Stomach smooth muscle (tissue), 2 donors: Measurements from ENCODE around the gene ZNF627.

Source experiments
- H3K27ac ChIP-seq: one replicate; pipeline ENCODE4 v1.7.0; 2013; ENCODE audit warnings: mild to moderate bottlenecking, low read length, inconsistent platforms
- H3K27me3 ChIP-seq, 2 donors: one replicate each; pipeline ENCODE4 v1.7.0; 2013; ENCODE audit warnings: low read length in 2 of 2; ENCODE audit not compliant: insufficient read depth in 2 of 2, control insufficient read depth in 1 of 2
- H3K36me3 ChIP-seq, 2 donors: one replicate each; pipeline ENCODE4 v1.7.0; 2013; ENCODE audit warnings: low read length in 2 of 2; ENCODE audit not compliant: control insufficient read depth in 2 of 2, insufficient read depth in 2 of 2
- H3K4me1 ChIP-seq: one replicate; pipeline ENCODE4 v1.7.0; 2013; ENCODE audit warnings: low read length; ENCODE audit not compliant: control insufficient read depth, insufficient read depth
- H3K4me3 ChIP-seq, 2 donors: one replicate each; pipeline ENCODE4 v1.7.0; 2013; ENCODE audit warnings: low read length in 2 of 2
- H3K9ac ChIP-seq, 2 donors: one replicate each; pipeline ENCODE4 v1.7.0; 2013; ENCODE audit warnings: low read length in 2 of 2, mild to moderate bottlenecking in 1 of 2
- H3K9me3 ChIP-seq, 2 donors: one replicate each; pipeline ENCODE4 v1.7.0; 2013; ENCODE audit warnings: low read length in 2 of 2; ENCODE audit not compliant: control insufficient read depth in 2 of 2
- donor health status: healthy.
- donor health status: Pancreatic carcinoma.

Gene ZNF627

GRCh38 chr19:11597202-11598102 lies at the start of gene ZNF627:
ZNF627 (plus strand) TSS chr19:11597483; CDS start chr19:11597628, 145 bp downstream.
- Histone ChIP-seq H3K27me3 (no peaks in the 10 kb centered on the region), H3K4me1 (peaks cover 7% of the 10 kb centered on the region), H3K27ac (peak within 1 kb of the TSS; percentile 88), H3K4me3 (peak within 1 kb of the TSS; percentile 88 to 96), H3K9ac (peak within 1 kb of the TSS; percentile 94 to 98), H3K36me3 (no peaks in the 10 kb centered on the region), H3K9me3 (no peaks in the 10 kb centered on the region)

- Histone ChIP-seq H3K36me3 (peaks cover 41 to 46% of the 10 kb centered on the region in 2 donors), H3K9me3 (no peaks in the 10 kb centered on the region), H3K27ac (peak overlapping the region; percentile 24), H3K27me3 (no peaks in the 10 kb centered on the region), H3K4me3 (no peak overlapping the region), H3K9ac (no peak overlapping the region), H3K4me1 (peaks cover 47% of the 10 kb centered on the region)
Measured at GRCh38 chr19:11547929-11548700, 49.2 kb upstream of the ZNF627 start.

- H3K4me1 ChIP-seq: peaks cover 41% of the 10 kb centered on the region
- no peaks in the 10 kb centered on the region for H3K9me3 ChIP-seq
Measured at GRCh38 chr19:11549386-11549953, 47.8 kb upstream of the ZNF627 start.

GRCh38 chr19:11550265-11550664 lies 47.0 kb upstream of the ZNF627 start:
- peaks cover 46 to 51% of the 10 kb centered on the region in 2 donors for H3K36me3 ChIP-seq
- no peaks in the 10 kb centered on the region for H3K9me3 ChIP-seq
- H3K9ac ChIP-seq: no peak overlapping the region
- H3K27me3 ChIP-seq: no peaks in the 10 kb centered on the region
- H3K4me3 ChIP-seq: no peak overlapping the region
- H3K4me1 ChIP-seq: peaks cover 38% of the 10 kb centered on the region
- peak overlapping the region; percentile 58 for H3K27ac ChIP-seq

More at GRCh38 chr19:11549386-11549953, 47.8 kb upstream of the ZNF627 start:
- H3K27me3 ChIP-seq: no peaks in the 10 kb centered on the region
- peak overlapping the region; percentile 55 for H3K27ac ChIP-seq
- H3K4me3 ChIP-seq: no peak overlapping the region
- peaks cover 48 to 51% of the 10 kb centered on the region in 2 donors for H3K36me3 ChIP-seq
- H3K9ac ChIP-seq: no peak overlapping the region

GRCh38 chr19:11551603-11552235 lies 45.6 kb upstream of the ZNF627 start:
- Histone ChIP-seq H3K36me3 (peaks cover 38 to 54% of the 10 kb centered on the region in 2 donors), H3K4me1 (peaks cover 33% of the 10 kb centered on the region), H3K27me3 (no peaks in the 10 kb centered on the region), H3K9me3 (no peaks in the 10 kb centered on the region), H3K9ac (peak overlapping the region; percentile 65 to 79), H3K27ac (peak overlapping the region; percentile 95), H3K4me3 (peak overlapping the region in 1 of 2 donors; percentile 44)

GRCh38 chr19:11552666-11553372 lies 44.5 kb upstream of the ZNF627 start:
- Histone ChIP-seq H3K36me3 (peaks cover 31 to 49% of the 10 kb centered on the region in 2 donors), H3K27me3 (no peaks in the 10 kb centered on the region), H3K27ac (peak overlapping the region; percentile 95), H3K9ac (peak overlapping the region in 1 of 2 donors; percentile 65), H3K9me3 (no peaks in the 10 kb centered on the region), H3K4me1 (peaks cover 38% of the 10 kb centered on the region), H3K4me3 (no peak overlapping the region)

- no peak overlapping the region for H3K4me3 ChIP-seq
- H3K4me1 ChIP-seq: peaks cover 49% of the 10 kb centered on the region
- H3K9ac ChIP-seq: no peak overlapping the region
- no peaks in the 10 kb centered on the region for H3K27me3 ChIP-seq
- no peaks in the 10 kb centered on the region for H3K9me3 ChIP-seq
- H3K27ac ChIP-seq: no peak overlapping the region
- peaks cover 23 to 40% of the 10 kb centered on the region in 2 donors for H3K36me3 ChIP-seq
Measured at GRCh38 chr19:11554160-11554559, 43.1 kb upstream of the ZNF627 start.

- Histone ChIP-seq H3K4me1 (peaks cover 55% of the 10 kb centered on the region), H3K27ac (no peak overlapping the region), H3K27me3 (no peaks in the 10 kb centered on the region), H3K4me3 (no peak overlapping the region), H3K36me3 (peaks cover 13 to 30% of the 10 kb centered on the region in 2 donors), H3K9me3 (no peaks in the 10 kb centered on the region), H3K9ac (no peak overlapping the region)
Measured at GRCh38 chr19:11555246-11555645, 42.0 kb upstream of the ZNF627 start.

GRCh38 chr19:11556634-11557420 lies 40.5 kb upstream of the ZNF627 start:
- Histone ChIP-seq H3K9ac (no peak overlapping the region), H3K4me1 (peaks cover 45% of the 10 kb centered on the region), H3K9me3 (no peaks in the 10 kb centered on the region), H3K4me3 (no peak overlapping the region), H3K27me3 (no peaks in the 10 kb centered on the region), H3K36me3 (peaks cover 11 to 28% of the 10 kb centered on the region in 2 donors), H3K27ac (no peak overlapping the region)
